ENCODE data around the gene MTX1. TPM values are rescaled to one million over a fixed set of nuclear protein-coding genes. Genes with fewer than 3 reads are reported as not detected.
"Not testable (repeated sequence)": the region's sequence is repeated elsewhere in the genome, so short reads cannot be mapped to it uniquely, and the experiment has no call there.

The MTX1 gene
- polyA plus RNA-seq, 1 donor = 38.6 TPM

- no peaks in the 10 kb centered on the region for H3K36me3 ChIP-seq (ENCODE audit: control insufficient read depth, insufficient read depth, low read length)
- peaks cover 29% of the 10 kb centered on the region for H3K4me1 ChIP-seq (ENCODE audit: control insufficient read depth, insufficient read depth, low read length)
- WGBS (ENCODE audit: insufficient coverage, low lambda C conversion rate) = no CpG with 5 or more reads among the region's 16 CpGs
- no peak overlapping the region for H3K4me3 ChIP-seq (ENCODE audit: low read length)
- H3K9me3 ChIP-seq (ENCODE audit: control insufficient read depth, low read depth, low read length) = no peaks in the 10 kb centered on the region
- no peak overlapping the region for H3K27ac ChIP-seq (ENCODE audit: low read length)
- DNase-seq = no peak
- H3K27me3 ChIP-seq (ENCODE audit: control insufficient read depth, insufficient read depth, low read length) = no peaks in the 10 kb centered on the region
Observed at GRCh38 chr1:155187456-155187891, 21.0 kb upstream of the MTX1 start.

DNA sequence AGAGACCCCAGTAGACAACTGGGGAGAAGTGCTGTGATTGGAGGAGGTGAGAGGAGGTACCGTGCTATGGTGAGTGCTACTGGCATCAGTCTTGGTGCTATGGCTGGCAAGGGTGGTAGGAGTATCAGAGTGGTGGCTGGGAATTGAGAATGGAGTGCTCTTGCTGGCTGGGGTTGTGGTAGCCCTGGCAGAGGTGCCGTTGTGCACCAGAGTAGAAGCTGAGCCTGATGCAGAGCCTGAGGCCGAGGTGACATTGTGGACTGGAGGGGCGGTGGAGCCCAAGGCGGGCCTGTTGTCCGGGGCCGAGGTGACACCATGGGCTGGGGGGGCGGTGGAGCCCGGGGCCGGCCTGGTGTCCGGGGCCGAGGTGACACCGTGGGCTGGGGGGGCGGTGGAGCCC, 20.2 kb upstream of the MTX1 start:
- WGBS (ENCODE audit: insufficient coverage, low lambda C conversion rate) = 100% methylated on average over 1 of the region's 14 CpGs
- H3K9me3 ChIP-seq (ENCODE audit: control insufficient read depth, low read depth, low read length) = no peaks in the 10 kb centered on the region
- no peak overlapping the region for H3K27ac ChIP-seq (ENCODE audit: low read length)
- no peaks in the 10 kb centered on the region for H3K27me3 ChIP-seq (ENCODE audit: control insufficient read depth, insufficient read depth, low read length)
- H3K36me3 ChIP-seq (ENCODE audit: control insufficient read depth, insufficient read depth, low read length) = no peaks in the 10 kb centered on the region
- H3K4me1 ChIP-seq (ENCODE audit: control insufficient read depth, insufficient read depth, low read length) = peaks cover 35% of the 10 kb centered on the region
- no peak overlapping the region for H3K4me3 ChIP-seq (ENCODE audit: low read length)
- DNase-seq = no peak

DNA sequence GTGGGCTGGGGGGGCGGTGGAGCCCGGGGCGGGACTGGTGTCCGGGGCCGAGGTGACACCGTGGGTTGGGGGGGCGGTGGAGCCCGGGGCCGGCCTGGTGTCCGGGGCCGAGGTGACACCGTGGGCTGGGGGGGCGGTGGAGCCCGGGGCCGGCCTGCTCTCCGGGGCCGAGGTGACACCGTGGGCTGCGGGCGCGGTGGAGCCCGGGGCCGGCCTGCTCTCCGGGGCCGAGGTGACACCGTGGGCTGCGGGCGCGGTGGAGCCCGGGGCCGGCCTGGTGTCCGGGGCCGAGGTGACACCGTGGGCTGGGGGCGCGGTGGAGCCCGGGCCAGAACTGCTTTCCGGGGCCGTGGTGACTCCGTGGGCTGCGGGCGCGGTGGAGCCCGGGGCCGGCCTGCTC, 18.6 kb upstream of the MTX1 start:
- not testable (repeated sequence) for DNase-seq; H3K27me3 ChIP-seq (ENCODE audit: control insufficient read depth, insufficient read depth, low read length); H3K27ac ChIP-seq (ENCODE audit: low read length); H3K4me3 ChIP-seq (ENCODE audit: low read length); H3K9me3 ChIP-seq (ENCODE audit: control insufficient read depth, low read depth, low read length); H3K36me3 ChIP-seq (ENCODE audit: control insufficient read depth, insufficient read depth, low read length)
- peaks cover 44% of the 10 kb centered on the region for H3K4me1 ChIP-seq (ENCODE audit: control insufficient read depth, insufficient read depth, low read length)
- no CpG with 5 or more reads among the region's 45 CpGs for WGBS (ENCODE audit: insufficient coverage, low lambda C conversion rate)

- peaks cover 25% of the 10 kb centered on the region for H3K4me1 ChIP-seq (ENCODE audit: control insufficient read depth, insufficient read depth, low read length)
- H3K9me3 ChIP-seq (ENCODE audit: control insufficient read depth, low read depth, low read length) = no peaks in the 10 kb centered on the region
- H3K4me3 ChIP-seq (ENCODE audit: low read length) = no peak overlapping the region
- DNase-seq = no peak
- H3K27me3 ChIP-seq (ENCODE audit: control insufficient read depth, insufficient read depth, low read length) = peaks cover 14% of the 10 kb centered on the region
- peaks cover 5% of the 10 kb centered on the region for H3K36me3 ChIP-seq (ENCODE audit: control insufficient read depth, insufficient read depth, low read length)
- no CpG with 5 or more reads among the region's 17 CpGs for WGBS (ENCODE audit: insufficient coverage, low lambda C conversion rate)
- H3K27ac ChIP-seq (ENCODE audit: low read length) = no peak overlapping the region
Observed at GRCh38 chr1:155191904-155192303, 16.6 kb upstream of the MTX1 start.

DNA sequence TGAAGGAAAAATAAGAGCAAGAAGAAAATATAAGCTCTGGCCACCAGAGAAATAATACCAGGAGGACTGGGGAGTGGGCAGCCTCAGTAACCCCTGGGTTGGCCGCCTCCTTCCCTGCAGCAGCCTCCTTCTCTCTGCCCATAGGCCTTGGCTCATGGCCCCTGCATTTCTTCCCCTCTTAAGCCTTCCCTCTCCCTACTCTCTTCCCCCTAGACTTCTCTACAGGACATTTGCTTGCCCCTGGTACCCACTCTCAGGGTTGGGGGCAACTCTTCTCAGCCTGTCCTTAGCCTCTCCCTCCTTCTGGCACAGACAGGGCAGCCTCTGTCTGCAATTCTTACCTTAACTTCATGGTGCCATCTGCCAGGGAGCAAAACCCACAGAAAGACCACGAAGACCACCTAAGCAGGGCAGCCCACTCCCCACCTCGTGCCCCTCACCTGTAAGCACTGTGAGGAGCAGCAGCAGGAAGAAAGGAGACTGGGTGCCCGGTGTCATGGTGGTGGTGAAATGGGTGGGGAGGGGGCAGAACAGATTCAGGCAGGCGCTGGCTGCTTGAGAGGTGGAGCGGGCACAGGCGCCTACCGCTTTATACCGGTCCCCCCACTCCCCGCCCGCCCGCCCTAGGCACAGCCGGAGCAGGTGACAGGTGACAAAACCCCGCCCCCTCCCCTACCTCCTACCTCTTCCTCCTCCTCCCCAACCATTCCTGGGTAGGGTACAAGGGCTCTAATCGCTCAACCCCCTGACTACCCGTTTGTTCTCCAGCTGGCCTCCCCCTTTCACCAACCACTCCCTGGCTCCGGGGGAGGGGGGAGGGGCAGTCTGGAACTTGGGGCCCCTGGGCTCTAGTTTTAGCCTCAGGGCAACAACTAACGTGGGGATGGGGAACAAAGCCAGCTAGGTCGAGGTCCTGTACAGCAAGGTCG, 15.9 kb upstream of the MTX1 start:
- no CpG with 5 or more reads among the region's 20 CpGs for WGBS (ENCODE audit: insufficient coverage, low lambda C conversion rate)
- DNase-seq = peak in 1 of 2 donors; percentile 66
- Histone ChIP-seq H3K27me3 (ENCODE audit: control insufficient read depth, insufficient read depth, low read length) (peaks cover 14% of the 10 kb centered on the region), H3K27ac (ENCODE audit: low read length) (peak overlapping the region; percentile 57), H3K4me3 (ENCODE audit: low read length) (peak overlapping the region; percentile 47), H3K36me3 (ENCODE audit: control insufficient read depth, insufficient read depth, low read length) (peaks cover 5% of the 10 kb centered on the region), H3K9me3 (ENCODE audit: control insufficient read depth, low read depth, low read length) (no peaks in the 10 kb centered on the region), H3K4me1 (ENCODE audit: control insufficient read depth, insufficient read depth, low read length) (peaks cover 21% of the 10 kb centered on the region)

DNA sequence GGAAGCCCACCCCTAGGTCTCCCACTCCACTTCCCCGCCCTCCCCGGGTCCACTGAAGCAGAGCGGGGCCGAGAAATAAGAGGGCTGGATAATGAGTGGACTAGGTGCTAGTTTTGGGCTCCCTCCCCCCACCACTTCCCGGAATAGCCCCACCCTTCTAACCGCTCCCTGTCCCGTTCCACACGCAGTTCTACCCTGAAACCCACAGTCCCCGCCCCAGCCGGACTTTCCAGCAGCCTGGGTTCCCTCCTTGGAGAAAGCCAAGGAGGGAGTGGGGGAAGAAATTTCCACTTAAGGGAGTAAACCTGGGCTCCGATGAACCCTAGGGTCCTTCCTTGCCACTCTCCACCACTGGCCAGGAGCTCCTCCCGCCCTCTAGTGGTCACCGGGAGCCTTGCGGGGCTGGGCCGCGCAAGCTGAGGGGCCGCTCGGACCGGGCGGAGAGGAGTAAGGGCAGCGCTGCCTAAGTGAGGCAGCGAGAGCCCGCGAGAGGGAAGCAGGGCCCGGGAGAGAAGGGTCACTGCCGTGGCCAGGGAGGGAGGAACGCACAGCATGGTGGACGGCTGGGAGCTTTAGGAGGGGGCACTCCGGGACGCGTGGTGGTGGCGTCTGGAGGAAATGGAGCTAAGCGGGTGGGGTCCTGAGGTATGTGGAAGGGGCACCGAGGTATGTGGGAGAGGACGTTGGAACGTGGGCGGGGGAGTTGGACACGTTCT, 15.1 kb upstream of the MTX1 start:
- H3K4me3 ChIP-seq (ENCODE audit: low read length) = peak overlapping the region; percentile 47
- H3K36me3 ChIP-seq (ENCODE audit: control insufficient read depth, insufficient read depth, low read length) = peaks cover 10% of the 10 kb centered on the region
- H3K4me1 ChIP-seq (ENCODE audit: control insufficient read depth, insufficient read depth, low read length) = peaks cover 21% of the 10 kb centered on the region
- peak; percentile 83 to 84 for DNase-seq
- peak overlapping the region; percentile 57 for H3K27ac ChIP-seq (ENCODE audit: low read length)
- no CpG with 5 or more reads among the region's 38 CpGs for WGBS (ENCODE audit: insufficient coverage, low lambda C conversion rate)
- H3K9me3 ChIP-seq (ENCODE audit: control insufficient read depth, low read depth, low read length) = no peaks in the 10 kb centered on the region
- peaks cover 14% of the 10 kb centered on the region for H3K27me3 ChIP-seq (ENCODE audit: control insufficient read depth, insufficient read depth, low read length)

DNA sequence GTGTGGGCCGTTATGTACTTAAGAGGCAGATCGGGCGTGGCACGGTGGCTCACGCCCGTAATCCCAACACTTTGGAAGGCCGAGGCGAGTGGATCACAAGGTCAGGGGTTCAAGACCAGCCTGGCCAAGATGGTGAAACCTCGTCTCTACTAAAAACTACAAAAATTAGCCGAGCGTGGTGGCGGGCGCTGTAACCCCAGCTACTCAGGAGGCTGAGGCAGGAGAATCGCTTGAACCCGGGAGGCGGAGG, 14.6 kb upstream of the MTX1 start:
- H3K27me3 ChIP-seq (ENCODE audit: control insufficient read depth, insufficient read depth, low read length) = peaks cover 14% of the 10 kb centered on the region
- not testable (repeated sequence) for H3K9me3 ChIP-seq (ENCODE audit: control insufficient read depth, low read depth, low read length); DNase-seq
- peaks cover 21% of the 10 kb centered on the region for H3K4me1 ChIP-seq (ENCODE audit: control insufficient read depth, insufficient read depth, low read length)
- peak overlapping the region; percentile 47 for H3K4me3 ChIP-seq (ENCODE audit: low read length)
- H3K27ac ChIP-seq (ENCODE audit: low read length) = peak overlapping the region; percentile 57
- H3K36me3 ChIP-seq (ENCODE audit: control insufficient read depth, insufficient read depth, low read length) = peaks cover 12% of the 10 kb centered on the region
- no CpG with 5 or more reads among the region's 16 CpGs for WGBS (ENCODE audit: insufficient coverage, low lambda C conversion rate)

DNA sequence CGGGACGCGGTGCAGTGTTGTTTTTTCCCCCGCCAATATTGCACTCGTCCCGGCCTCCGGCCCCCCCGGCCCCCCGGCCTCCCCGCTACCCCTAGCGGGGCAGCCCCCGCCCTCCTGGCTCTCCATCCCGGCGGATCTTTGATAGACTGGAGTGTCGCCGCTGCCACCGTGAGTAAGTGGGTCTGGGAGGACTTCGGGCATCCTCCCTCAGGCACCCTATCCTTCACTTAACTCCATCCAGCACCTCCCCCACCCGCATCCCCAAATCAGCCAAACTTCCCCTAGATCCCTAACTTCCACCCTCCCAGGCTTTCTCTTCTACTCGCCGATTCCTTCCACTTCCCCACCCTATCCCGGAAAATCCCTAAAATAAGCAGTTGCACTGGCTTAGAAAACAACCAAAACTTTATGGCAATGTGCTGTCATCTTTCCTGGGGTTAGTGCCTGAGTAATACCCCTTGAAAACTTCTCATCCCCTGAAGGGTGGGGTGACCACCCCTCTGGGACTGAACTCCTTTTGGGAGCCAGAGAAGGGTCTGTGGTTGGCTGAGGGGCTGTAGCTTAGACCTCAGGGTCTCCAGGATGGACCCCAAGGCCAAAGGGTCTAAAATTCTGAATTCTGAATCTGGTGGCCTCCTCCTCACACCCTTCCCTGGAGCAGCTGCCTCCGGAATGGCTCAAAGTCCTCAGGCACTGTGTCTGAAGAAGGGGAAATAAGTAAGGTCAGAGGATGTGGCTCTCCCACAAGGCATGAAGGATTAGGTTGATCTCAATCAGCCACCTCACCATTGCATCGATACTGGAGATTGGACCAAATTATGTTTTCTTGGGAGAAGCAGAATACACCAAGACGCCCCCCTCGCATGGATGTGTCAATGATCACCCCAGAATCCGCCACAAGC, 13.0 kb upstream of the MTX1 start:
- Histone ChIP-seq H3K27me3 (ENCODE audit: control insufficient read depth, insufficient read depth, low read length) (peaks cover 14% of the 10 kb centered on the region), H3K27ac (ENCODE audit: low read length) (no peak overlapping the region), H3K4me1 (ENCODE audit: control insufficient read depth, insufficient read depth, low read length) (peaks cover 21% of the 10 kb centered on the region), H3K4me3 (ENCODE audit: low read length) (peak overlapping the region; percentile 47), H3K9me3 (ENCODE audit: control insufficient read depth, low read depth, low read length) (no peaks in the 10 kb centered on the region), H3K36me3 (ENCODE audit: control insufficient read depth, insufficient read depth, low read length) (peaks cover 14% of the 10 kb centered on the region)
- WGBS (ENCODE audit: insufficient coverage, low lambda C conversion rate) = no CpG with 5 or more reads among the region's 27 CpGs
- no peak for DNase-seq

GRCh38 chr1:155196103-155196892, 12.2 kb upstream of the MTX1 start:
- H3K9me3 ChIP-seq (ENCODE audit: control insufficient read depth, low read depth, low read length) = no peaks in the 10 kb centered on the region
- no peak for DNase-seq
- H3K36me3 ChIP-seq (ENCODE audit: control insufficient read depth, insufficient read depth, low read length) = peaks cover 17% of the 10 kb centered on the region
- no peak overlapping the region for H3K27ac ChIP-seq (ENCODE audit: low read length)
- H3K4me3 ChIP-seq (ENCODE audit: low read length) = no peak overlapping the region
- WGBS (ENCODE audit: insufficient coverage, low lambda C conversion rate) = no CpG with 5 or more reads among the region's 6 CpGs
- H3K27me3 ChIP-seq (ENCODE audit: control insufficient read depth, insufficient read depth, low read length) = peaks cover 14% of the 10 kb centered on the region
- H3K4me1 ChIP-seq (ENCODE audit: control insufficient read depth, insufficient read depth, low read length) = peaks cover 21% of the 10 kb centered on the region
